LNCaP clone FGC (cell line): Measurements from ENCODE around the gene KRTAP10-7.
"Not testable (repeated sequence)": the region's sequence is repeated elsewhere in the genome, so short reads cannot be mapped to it uniquely, and the experiment has no call there.

Source experiments
- DNase-seq: peaks from one replicate; pipeline ENCODE4 v3.0.0-alpha.2; 2011; ENCODE audit warnings: low read depth
- H3K4me3 ChIP-seq: 2 replicates; pipeline ENCODE4 v1.5.1; 2011; ENCODE audit warnings: mild to moderate bottlenecking, low read depth, low read length, control low read depth
- TF ChIP-seq, protein P1 (sequence below): IDR thresholded peaks from 2 replicates; pipeline ENCODE4 v1.5.1; 2012; ENCODE audit warnings: mild to moderate bottlenecking; ENCODE audit not compliant: control insufficient read depth, insufficient read depth; ENCODE audit errors: extremely low read depth

KRTAP10-7 gene

DNA sequence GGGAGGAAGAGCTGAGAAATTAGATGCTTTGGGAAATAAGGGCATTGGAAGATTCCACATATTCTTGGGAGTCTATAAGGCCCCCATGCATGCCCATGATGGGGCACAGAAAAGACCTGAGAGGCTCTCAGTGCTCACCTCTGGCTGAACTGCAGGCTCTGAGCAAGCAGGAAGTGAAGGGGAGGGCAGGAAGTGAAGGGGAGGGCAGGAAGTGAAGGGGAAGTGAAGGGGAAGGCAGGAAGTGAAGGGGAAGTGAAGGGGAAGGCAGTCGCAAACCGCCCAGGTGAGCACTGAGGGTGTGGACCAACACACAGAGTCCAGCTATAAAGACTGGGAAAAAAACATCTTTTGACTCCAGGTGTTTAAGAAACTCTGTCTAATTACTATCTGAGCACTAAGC, 30.0 kb downstream of the KRTAP10-7 start:
- TF ChIP-seq, protein P1, sequence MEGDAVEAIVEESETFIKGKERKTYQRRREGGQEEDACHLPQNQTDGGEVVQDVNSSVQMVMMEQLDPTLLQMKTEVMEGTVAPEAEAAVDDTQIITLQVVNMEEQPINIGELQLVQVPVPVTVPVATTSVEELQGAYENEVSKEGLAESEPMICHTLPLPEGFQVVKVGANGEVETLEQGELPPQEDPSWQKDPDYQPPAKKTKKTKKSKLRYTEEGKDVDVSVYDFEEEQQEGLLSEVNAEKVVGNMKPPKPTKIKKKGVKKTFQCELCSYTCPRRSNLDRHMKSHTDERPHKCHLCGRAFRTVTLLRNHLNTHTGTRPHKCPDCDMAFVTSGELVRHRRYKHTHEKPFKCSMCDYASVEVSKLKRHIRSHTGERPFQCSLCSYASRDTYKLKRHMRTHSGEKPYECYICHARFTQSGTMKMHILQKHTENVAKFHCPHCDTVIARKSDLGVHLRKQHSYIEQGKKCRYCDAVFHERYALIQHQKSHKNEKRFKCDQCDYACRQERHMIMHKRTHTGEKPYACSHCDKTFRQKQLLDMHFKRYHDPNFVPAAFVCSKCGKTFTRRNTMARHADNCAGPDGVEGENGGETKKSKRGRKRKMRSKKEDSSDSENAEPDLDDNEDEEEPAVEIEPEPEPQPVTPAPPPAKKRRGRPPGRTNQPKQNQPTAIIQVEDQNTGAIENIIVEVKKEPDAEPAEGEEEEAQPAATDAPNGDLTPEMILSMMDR: no peak

DNA sequence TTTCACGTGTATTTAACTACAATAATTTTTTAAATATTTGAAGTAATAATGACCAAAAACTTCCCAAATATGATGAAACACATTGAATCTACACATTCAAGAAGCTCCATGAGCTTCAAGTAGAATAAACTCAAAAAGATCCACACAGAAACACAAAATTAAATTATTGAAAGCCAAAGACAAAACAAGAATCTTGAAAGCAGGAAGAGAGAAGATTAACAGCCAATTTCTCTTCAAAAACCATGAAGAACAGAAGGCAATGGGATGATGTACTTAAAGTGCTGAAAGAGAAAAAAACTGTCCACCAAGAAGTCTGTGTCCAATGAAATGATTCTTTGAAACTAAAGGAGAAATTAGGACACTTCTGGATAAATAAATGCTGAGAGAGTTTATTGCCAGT, 31.7 kb downstream of the KRTAP10-7 start:
- TF ChIP-seq, protein P1: no peak
- no peak overlapping the region for H3K4me3 ChIP-seq
- DNase-seq: no peak

More for the DNA sequence above, 30.0 kb downstream of the KRTAP10-7 start:
- no peak for DNase-seq
- H3K4me3 ChIP-seq: no peak overlapping the region

DNA sequence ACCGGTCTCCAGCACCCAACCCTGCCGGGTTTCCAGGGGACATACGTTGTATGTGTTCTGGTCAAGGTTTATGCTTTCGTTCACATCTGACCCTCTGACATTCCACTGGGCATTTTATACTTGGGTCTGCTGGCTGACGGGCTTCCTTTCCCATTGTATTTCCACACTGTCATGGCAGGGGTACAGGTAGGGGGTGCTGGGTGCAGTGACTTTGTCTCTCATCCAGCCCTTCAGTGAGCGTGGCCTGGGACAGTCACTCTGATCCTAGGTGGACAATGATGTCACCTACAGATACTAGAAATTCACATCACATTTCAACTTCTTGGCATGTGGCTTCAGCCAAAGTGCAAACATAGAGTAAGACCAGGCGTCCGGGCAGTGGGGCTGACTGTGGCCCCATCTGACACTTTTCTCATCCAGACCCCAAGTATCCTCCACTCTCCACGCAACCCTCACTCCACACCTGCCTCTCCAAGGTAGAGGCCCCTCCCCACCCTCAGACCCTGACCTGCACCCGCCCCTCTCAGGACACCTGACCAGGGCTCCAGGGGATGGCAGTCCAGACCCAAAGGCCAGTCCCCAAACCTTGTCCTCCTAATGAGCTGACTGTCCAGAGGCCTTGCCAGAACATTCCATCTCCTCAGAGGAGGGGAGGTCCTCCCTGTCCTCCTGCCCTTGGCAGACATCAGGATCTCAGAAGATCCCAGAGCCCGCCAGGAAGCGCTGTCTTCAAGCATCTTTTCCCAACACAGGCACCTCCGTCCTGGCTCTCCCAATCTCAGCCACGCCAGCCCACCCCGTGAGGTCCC, 36.0 kb downstream of the KRTAP10-7 start:
- no peak overlapping the region for H3K4me3 ChIP-seq

DNA sequence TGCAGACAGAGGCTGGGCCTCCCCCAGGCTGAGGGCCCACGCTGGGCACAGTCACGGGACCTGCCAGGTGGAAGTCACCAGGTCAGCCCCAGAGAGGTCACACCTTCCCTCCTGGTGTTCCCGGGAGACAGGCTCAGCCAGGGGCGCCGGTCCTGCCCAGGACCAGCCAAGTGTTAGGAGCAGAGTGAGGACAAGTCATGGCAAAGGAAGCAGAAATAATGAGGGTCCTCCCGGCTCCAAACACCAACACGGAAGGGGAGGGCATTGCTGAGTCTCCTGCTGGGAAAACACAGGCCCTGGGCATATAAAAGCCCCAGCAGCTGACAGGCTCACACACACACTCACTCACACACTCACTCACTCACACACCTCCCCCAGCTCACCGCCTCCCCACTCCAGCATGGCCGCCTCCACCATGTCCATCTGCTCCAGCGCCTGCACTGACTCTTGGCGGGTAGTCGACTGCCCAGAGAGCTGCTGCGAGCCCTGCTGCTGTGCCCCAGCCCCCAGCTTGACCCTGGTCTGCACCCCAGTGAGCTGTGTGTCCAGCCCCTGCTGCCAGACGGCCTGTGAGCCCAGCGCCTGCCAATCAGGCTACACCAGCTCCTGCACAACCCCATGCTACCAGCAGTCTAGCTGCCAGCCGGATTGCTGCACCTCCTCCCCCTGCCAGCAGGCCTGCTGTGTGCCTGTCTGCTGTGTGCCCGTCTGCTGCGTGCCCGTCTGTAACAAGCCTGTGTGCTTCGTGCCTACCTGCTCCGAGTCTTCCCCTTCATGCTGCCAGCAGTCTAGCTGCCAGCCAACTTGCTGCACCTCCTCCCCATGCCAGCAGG, 36.8 kb downstream of the KRTAP10-7 start, which contains the start of gene KRTAP10-10:
KRTAP10-10 (plus strand) TSS at position 339 of the 833 bp plus-strand sequence; CDS start at position 401, 62 bp downstream.
- TF ChIP-seq, protein P1: no peak
- no peak within 1 kb of the TSS for H3K4me3 ChIP-seq
- no peak for DNase-seq

More for the DNA sequence above, 36.0 kb downstream of the KRTAP10-7 start:
- DNase-seq: no peak
- TF ChIP-seq, protein P1: no peak

DNA sequence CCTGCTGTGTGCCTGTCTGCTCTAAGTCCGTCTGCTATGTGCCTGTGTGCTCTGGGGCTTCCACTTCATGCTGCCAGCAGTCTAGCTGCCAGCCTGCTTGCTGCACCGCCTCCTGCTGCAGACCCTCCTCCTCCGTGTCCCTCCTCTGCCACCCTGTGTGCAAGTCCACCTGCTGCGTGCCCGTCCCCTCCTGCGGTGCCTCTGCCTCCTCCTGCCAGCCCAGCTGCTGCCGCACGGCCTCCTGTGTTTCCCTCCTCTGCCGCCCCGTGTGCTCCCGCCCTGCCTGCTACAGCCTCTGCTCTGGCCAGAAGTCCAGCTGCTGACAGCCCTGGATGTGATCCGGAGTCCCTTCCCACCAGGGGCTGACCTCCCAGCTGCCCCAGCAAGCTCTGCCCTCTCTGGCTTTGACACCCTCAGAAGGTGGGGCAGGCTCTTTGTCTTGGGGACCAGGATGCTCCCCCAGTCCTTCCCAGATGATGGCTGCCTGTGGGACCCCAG, 37.5 kb downstream of the KRTAP10-7 start:
- not testable (repeated sequence) for DNase-seq

DNA sequence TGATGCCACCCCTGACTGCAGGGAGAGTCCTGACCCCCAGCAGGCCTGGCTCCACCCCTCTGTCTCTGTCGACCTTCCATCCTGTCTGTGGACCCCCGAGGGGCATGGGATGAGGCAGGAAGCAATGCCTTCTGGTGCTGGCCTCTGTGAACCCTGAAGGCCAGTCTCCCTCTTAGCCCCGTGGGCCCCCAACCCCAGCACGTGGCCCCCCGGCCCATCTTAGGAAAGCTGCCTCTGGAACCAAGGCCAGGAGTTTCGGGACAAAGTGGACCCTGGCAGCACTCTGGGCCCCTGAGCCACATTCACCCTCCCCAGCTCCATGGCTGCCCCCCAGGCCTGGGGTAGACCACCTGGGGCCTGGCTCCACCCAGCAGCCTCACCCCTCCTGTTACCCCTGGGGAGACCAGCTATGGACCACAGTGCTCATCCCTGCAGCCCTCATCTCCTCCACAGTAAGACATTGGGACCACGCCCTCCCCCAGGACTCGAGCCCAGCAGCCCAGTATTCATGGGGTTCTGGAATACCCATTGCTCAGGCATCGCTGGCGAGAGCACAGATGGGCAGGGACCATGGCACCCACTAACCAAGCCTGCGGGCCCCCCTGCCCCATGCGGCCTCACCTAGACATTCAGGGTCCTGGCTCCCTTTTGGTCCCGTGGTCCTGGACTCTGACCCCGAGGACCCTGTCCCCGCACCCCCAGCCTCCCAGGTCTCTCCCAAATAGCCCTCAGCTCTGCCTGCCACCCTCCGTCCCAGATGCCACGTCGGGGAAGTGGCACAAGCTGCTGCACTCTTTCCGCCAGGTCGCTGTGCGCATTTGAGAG, 38.3 kb downstream of the KRTAP10-7 start:
- H3K4me3 ChIP-seq: not testable (repeated sequence)

More for the DNA sequence above, 37.5 kb downstream of the KRTAP10-7 start:
- not testable (repeated sequence) for H3K4me3 ChIP-seq

DNA sequence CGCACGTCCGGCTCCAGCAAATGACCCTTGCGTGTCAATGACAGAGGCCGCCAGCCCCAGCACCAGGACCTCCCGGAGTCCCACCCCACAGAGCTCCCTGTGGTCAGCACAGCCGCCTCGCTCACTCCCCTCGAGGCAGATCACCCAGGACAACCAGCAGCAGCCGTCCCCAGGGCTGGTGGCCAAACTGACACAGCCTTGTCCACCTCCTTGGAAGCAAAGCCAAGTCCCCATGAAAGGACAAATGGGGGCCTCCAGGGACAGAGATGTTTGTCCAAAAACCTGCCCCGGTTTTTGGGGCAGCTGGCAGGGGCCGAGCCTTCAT, 38.9 kb downstream of the KRTAP10-7 start:
- DNase-seq: no peak
- H3K4me3 ChIP-seq: no peak overlapping the region
- TF ChIP-seq, protein P1: no peak

More for the DNA sequence above, 38.3 kb downstream of the KRTAP10-7 start:
- not testable (repeated sequence) for DNase-seq
